ENCODE data around the gene ADGRB2. TPM values are rescaled to one million over a fixed set of nuclear protein-coding genes. Genes with fewer than 3 reads are reported as not detected.

The ADGRB2 gene
- total and polyA plus RNA-seq, 2 donors from 2014 or later, result 3.2 to 5.3 TPM

DNA sequence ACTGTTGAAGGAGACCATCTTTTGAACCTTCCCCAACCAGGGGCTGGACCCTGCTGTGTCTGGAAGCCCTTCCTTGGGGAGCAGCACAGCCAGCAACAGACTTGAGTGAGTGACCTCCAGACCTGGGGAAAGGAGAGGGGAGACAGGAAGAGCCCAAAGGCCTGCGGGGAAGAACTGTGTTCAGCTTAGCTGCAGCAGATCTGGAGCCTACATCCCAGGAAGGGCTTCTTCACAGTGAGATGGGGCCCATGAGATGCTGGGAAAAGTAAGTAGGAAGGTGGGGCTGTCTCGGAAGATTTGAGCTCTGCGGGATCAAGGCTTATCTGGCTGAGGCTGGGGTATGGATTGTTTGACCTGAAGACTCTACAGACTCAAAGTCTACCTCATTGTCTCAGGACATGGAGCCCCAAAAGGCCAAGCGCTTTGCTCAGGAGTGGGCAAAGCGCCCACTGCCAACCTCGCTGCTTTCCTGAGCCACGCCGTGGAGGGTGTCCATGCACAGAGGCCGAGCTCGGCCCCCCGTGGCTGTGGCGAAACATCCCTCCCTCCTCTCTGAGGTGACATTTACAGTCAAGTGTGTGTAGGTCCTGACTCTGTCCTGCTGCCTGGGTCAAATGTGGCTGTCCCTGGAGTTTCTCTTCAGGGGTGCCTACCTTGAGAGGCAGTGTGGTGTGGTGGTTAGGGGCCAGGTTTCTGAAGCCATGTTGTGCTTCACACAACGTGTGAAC lies 27.2 kb upstream of the ADGRB2 start:
- FAIRE-seq, result no peak

DNA sequence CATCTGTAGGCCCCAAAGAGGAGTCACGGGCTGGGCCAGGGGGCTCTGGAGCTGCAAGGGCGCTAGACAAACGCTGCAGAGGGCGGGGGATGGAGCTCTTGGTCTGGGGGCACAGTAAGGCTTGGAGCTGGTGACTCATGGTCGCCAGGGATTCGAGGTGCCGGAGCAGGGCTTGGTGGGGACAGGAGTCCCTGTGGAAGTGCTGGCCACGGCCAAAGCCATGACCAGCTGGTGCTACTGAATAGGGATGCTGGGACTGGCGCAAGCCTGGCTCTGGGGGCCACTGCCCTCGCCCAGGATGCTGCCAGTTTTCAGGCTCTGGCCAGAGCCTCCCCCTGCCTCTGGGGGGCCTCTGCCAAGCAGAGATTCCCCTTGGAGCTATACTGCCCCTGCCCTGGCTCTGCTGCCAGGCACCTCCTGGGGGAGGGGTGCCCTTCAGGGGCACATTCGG lies 26.5 kb upstream of the ADGRB2 start:
- Histone ChIP-seq H3K9me3 (ENCODE audit: control insufficient read depth in 2 of 3, insufficient read depth in 1 of 3, low read length in 3 of 3) (no peaks in the 10 kb centered on the region), H3K27ac (ENCODE audit: low read depth in 2 of 2, low read length in 2 of 2) (no peak overlapping the region), H3K27me3 (ENCODE audit: control insufficient read depth, insufficient read depth, low read length) (no peaks in the 10 kb centered on the region), H3K4me1 (ENCODE audit: control insufficient read depth in 2 of 3, insufficient read depth in 2 of 3, low read depth in 1 of 3, low read length in 3 of 3) (peaks cover 0 to 3% (median 0%) of the 10 kb centered on the region in 3 donors), H3K9ac (ENCODE audit: low read length in 3 of 3) (no peak overlapping the region), H3K4me3 (ENCODE audit: low read length in 3 of 3) (no peak overlapping the region), H3K36me3 (ENCODE audit: control insufficient read depth in 2 of 3, insufficient read depth in 3 of 3, low read length in 3 of 3) (no peaks in the 10 kb centered on the region)
- peak in 2 of 5 donors; percentile 44 to 76 for DNase-seq
- TF ChIP-seq, protein P1, sequence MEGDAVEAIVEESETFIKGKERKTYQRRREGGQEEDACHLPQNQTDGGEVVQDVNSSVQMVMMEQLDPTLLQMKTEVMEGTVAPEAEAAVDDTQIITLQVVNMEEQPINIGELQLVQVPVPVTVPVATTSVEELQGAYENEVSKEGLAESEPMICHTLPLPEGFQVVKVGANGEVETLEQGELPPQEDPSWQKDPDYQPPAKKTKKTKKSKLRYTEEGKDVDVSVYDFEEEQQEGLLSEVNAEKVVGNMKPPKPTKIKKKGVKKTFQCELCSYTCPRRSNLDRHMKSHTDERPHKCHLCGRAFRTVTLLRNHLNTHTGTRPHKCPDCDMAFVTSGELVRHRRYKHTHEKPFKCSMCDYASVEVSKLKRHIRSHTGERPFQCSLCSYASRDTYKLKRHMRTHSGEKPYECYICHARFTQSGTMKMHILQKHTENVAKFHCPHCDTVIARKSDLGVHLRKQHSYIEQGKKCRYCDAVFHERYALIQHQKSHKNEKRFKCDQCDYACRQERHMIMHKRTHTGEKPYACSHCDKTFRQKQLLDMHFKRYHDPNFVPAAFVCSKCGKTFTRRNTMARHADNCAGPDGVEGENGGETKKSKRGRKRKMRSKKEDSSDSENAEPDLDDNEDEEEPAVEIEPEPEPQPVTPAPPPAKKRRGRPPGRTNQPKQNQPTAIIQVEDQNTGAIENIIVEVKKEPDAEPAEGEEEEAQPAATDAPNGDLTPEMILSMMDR (IDR thresholded peaks at IDR 0.05; ENCODE audit: borderline replicate concordance, extremely low read depth, insufficient read depth), result no peak
- FAIRE-seq, result no peak
- intact Hi-C loops (cut with DNase I), result loop anchor here (5.0 kb wide), 1 partner anchor 128 kb away; no protein-coding TSS in a partner anchor

More for the DNA sequence above, 27.2 kb upstream of the ADGRB2 start:
- Histone ChIP-seq H3K9me3 (ENCODE audit: control insufficient read depth in 2 of 3, insufficient read depth in 1 of 3, low read length in 3 of 3) (no peaks in the 10 kb centered on the region), H3K4me1 (ENCODE audit: control insufficient read depth in 2 of 3, insufficient read depth in 2 of 3, low read depth in 1 of 3, low read length in 3 of 3) (peaks cover 0 to 3% (median 0%) of the 10 kb centered on the region in 3 donors), H3K9ac (ENCODE audit: low read length in 3 of 3) (no peak overlapping the region), H3K27me3 (ENCODE audit: control insufficient read depth, insufficient read depth, low read length) (no peaks in the 10 kb centered on the region), H3K36me3 (ENCODE audit: control insufficient read depth in 2 of 3, insufficient read depth in 3 of 3, low read length in 3 of 3) (no peaks in the 10 kb centered on the region), H3K27ac (ENCODE audit: low read depth in 2 of 2, low read length in 2 of 2) (no peak overlapping the region), H3K4me3 (ENCODE audit: low read length in 3 of 3) (no peak overlapping the region)
- intact Hi-C loops (cut with DNase I), result loop anchor here (5.0 kb wide), 1 partner anchor 129 kb away; no protein-coding TSS in a partner anchor
- DNase-seq, result peak in 2 of 5 donors; percentile 34 to 40
- TF ChIP-seq, protein P1 (IDR thresholded peaks at IDR 0.05; ENCODE audit: borderline replicate concordance, extremely low read depth, insufficient read depth), result no peak

DNA sequence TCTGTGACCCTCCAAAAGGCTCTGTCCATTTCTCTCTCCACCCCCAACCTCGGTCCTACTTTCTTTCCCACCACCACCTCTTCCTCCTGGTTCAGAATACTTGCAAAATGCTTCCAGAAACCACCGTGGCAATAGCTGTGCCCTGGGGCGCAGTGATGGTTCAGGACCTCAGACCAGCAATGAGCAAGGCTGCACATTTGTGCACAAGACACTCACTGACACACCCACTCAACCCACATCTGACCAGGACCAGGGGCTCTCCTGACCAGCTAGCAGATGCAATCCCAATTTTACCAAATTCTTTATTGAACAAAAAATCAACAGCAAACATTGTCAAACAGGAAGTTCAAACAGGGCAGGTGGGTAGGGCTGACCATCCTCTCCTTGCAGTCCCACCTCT lies 26.0 kb upstream of the ADGRB2 start:
- TF ChIP-seq, protein P1 (IDR thresholded peaks at IDR 0.05; ENCODE audit: borderline replicate concordance, extremely low read depth, insufficient read depth), result no peak
- FAIRE-seq, result no peak
- Histone ChIP-seq H3K9ac (ENCODE audit: low read length in 3 of 3) (no peak overlapping the region), H3K9me3 (ENCODE audit: control insufficient read depth in 2 of 3, insufficient read depth in 1 of 3, low read length in 3 of 3) (no peaks in the 10 kb centered on the region), H3K36me3 (ENCODE audit: control insufficient read depth in 2 of 3, insufficient read depth in 3 of 3, low read length in 3 of 3) (no peaks in the 10 kb centered on the region), H3K4me3 (ENCODE audit: low read length in 3 of 3) (no peak overlapping the region), H3K27me3 (ENCODE audit: control insufficient read depth, insufficient read depth, low read length) (no peaks in the 10 kb centered on the region), H3K4me1 (ENCODE audit: control insufficient read depth in 2 of 3, insufficient read depth in 2 of 3, low read depth in 1 of 3, low read length in 3 of 3) (peaks cover 0 to 3% (median 0%) of the 10 kb centered on the region in 3 donors), H3K27ac (ENCODE audit: low read depth in 2 of 2, low read length in 2 of 2) (no peak overlapping the region)
- intact Hi-C loops (cut with DNase I), result loop anchor here (5.0 kb wide), 1 partner anchor 128 kb away; no protein-coding TSS in a partner anchor
- DNase-seq, result peak in 2 of 5 donors; percentile 25 to 28

All from kidney (tissue), 14 donors.